IPS-NIHi7 (cell line): ENCODE results near the gene RNASE2.
"Not testable (repeated sequence)": the region's sequence is repeated elsewhere in the genome, so short reads cannot be mapped to it uniquely, and the experiment has no call there.

ENCODE experiments used
- DNase-seq: peaks from one replicate; pipeline ENCODE4 v3.0.0; 2012; ENCODE audit warnings: mixed read lengths; ENCODE audit errors: extremely low spot score

Gene RNASE2

DNA sequence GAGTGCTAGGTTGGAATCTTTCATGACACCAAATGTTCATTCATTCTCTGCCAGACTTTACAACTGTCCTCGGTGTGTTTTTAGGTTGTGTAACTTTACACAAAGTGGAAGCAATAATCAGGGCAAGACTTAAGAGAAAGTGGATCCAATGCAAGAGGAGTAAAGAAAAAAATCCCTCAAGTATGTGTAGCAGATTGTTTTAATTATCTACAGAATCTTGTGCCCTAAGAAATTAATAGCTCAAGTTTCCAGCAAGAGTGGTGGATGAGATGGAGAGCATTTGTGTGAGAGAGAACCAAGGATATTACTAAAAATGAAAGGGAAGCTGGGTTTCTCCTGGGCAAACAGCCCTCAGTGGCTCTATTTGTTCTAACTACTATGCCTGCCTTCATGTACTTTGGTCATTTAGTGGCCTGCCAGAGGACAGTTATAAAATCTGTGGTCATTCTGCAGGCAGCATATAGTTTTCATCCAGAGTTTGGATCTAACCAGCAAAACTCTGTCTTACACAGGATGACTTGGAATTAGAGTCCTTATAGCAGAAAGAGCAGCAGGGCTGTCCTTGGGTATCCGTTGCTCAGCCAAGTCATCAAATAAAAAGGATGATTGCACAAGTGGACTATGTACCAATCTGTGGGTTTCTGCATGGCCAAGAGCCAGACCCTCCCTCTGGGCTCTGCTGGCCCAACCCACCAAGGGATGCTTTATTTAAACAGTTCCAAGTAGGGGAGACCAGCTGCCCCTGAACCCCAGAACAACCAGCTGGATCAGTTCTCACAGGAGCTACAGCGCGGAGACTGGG lies at the start of gene RNASE2:
TSS of gene RNASE2 (plus strand) at position 752 of the 802 bp plus-strand sequence. CDS start 285 bp downstream, outside the sequence.
- not testable (repeated sequence) for DNase-seq

DNA sequence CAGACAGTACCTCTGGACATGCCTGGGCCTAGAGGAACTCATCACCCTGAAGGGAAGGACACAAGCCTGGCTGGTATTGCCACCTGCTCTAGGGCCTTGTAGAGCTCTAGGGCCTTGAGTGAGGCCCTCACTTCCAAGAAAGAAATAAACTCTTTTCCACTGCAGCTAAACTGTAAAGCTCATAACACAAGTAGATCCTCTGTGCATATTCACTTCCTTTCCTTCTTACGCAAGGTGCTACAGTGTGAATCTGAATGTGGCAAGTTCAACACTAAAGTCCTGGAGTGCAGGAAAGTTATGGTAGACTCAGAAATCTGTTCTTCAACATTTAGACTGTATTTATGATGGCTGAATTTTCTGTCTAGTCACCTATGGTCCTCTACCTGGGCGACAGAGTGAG lies 49.6 kb upstream of the RNASE2 start:
- DNase-seq, result no peak

DNA sequence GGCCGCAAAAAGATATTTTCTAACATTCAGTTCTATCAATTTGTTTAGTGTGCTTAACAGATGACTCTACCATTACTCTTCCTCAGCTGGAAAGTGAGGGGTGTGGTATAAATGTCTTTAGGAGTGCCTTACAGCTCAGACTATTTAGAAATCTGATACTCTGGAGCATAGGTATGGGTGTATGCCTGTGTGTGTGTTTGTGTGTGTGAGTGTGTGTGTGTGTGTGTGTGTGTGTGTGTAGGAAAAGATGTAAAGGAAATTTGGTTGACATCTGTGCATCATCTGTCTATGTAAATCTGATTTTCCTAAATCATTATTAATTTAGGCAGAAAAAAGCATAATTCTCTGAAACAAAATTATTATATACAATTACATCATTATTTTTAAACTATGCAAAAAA lies 48.1 kb upstream of the RNASE2 start:
- no peak for DNase-seq

DNA sequence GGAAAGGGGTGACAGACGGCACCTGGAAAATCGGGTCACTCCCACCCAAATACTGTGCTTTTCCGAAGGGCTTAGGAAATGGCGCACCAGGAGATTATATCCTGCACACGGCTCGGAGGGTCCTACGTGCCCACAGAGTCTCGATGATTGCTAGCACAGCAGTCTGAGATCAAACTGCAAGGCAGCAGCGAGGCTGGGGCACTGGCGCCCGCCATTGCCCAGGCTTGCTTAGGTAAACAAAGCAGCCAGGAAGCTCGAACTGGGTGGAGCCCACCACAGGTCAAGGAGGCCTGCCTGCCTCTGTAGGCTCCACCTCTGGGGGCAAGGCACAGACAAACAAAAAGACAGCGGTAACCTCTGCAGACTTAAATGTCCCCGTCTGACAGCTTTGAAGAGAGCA lies 44.5 kb upstream of the RNASE2 start:
- not testable (repeated sequence) for DNase-seq

DNA sequence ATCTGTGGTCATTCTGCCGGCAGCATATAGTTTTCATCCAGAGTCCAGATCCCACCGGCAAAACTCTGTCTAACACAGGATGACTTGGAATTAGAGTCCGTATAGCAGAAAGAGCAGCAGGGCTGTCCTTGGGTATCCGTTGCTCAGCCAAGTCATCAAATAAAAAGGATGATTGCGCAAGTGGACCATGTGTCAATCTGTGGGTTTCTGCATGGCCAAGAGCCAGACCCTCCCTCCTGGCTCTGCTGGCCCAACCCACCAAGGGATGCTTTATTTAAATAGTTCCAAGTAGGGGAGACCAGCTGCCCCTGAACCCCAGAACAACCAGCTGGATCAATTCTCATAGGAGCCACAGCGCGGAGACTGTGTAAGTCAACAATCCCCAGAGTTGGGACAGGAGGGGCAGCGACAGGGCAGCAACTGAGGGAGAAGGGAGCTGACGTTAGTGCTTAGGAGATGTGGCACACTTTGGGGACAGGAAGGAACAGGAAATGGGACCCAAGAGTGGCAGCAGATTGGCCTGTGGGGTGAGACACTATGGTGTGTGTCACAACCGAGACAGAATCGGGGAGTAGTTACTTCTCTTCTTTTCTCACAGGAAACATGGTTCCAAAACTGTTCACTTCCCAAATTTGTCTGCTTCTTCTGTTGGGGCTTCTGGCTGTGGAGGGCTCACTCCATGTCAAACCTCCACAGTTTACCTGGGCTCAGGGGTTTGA lies 36.1 kb upstream of the RNASE2 start:
- not testable (repeated sequence) for DNase-seq

DNA sequence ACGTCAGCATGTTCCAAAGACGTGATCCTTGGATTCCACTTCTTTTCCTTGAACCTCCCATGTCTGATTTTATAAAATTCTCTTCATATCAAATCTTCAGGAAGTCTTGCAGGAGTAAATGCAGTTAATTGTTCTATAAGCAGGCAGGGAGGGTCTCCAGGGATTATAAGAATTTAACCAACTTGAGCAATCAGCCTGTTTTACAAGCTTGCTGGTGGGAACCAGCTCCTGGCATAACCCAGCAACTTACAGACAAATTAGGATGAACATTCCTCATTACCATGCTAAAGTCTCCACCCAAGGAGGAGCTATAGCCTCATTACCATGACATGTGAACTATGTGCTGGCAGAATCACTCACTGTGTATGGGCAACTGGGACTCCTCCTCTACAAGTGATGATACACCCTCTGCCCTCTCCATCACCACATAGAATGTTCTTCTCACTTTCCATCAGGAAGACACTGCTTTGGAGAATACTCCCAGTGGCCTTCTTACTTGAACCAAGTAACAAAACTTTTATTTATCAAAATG lies 31.5 kb upstream of the RNASE2 start:
- not testable (repeated sequence) for DNase-seq

DNA sequence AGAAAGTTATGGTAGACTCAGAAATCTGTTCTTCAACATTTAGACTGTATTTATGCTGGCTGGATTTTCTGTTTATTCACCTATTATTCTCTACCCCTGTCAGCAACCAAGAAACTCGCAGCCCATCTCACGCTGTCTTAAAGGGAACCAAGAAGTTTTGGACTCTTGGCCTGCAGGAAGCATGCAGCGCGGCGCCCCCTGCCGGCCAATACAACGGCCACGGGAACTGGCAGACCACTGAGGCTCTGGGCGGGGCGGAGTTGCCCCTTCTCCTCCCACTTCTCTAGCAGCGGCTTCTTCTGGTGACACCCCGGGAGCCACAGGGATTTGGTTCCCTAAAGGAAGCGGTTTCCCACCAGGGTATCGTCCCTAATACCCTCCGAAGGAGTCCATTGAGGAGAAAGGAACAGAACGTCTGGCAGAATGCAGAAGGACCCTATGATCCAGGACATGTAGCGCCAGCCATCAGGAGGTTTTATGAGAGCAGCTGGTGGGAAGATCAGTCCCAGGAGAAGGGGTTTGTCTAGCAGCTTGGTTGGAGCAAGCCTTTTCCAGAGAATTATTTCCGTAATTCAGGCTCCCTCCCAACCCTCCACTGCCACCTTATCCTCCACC lies 21.0 kb upstream of the RNASE2 start:
- peak; percentile 94 for DNase-seq

DNA sequence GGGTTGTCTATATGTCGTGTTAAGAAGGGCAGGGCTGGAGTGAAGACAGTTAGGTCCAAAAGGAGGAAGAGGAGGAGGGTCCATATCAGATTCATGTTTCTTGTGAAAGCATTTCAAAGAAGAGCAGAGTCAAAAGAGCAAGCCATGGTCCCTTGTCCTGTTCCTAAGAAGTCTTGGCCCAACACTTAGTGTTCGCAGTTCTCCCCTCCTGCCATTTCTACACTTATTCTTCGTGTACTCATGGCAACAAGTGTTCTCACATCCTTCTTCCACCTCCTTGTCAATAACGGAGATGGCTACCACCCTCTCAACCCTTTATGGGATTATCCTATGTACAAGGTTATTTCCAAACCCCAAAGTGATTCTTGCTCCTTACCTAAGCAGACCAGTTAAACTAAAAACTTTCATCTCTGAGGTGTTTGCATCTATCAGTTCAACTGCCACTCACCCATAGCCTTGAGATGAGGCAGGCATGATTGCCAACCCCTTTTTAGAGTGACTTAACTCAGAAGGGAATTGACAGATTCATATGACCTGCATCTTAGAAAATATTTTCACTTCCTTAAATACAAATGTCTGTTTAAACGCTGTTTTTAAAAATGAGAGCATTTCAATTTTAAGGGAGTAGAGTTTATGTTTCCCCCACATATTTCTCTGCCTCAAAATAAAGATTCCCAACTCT lies 19.8 kb upstream of the RNASE2 start:
- DNase-seq, result no peak

DNA sequence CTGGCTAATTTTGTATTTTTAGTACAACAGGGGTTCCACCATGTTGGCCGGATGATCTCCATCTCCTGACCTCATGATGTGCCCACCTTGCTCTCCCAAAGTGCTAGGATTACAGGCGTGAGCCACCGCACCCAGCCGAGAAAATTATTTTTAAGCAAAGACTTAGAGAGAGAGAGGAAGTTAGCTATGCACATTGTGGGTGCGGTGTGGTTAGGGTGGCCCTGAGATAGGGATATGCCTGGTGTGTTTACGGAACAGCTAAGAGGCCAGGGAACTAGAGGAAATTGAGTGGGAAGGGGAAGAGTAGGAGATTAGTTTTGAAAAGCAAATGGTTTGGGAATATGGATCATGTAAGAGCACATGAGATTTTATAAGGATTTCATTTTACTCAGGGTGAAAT lies 10.1 kb upstream of the RNASE2 start:
- DNase-seq, result not testable (repeated sequence)

DNA sequence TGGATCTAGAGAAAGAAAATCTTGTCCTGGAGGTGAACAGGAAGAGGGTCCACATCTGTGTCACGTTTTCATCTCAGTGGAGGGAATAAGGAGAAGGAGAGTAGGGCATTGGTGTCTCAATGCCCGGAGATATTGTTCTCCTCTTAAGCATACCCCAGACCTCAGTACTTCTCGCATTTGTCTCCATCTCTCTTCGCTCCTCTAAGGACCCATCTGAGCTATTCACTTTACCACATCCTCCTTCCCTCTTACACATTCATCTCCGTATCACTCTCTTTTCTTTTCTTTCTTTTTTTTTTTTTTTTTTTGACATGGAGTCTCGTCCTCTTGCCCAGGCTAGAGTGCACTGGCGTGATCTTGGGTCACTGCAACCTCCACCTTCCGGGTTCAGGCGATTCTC lies 8.6 kb upstream of the RNASE2 start:
- DNase-seq, result not testable (repeated sequence)

DNA sequence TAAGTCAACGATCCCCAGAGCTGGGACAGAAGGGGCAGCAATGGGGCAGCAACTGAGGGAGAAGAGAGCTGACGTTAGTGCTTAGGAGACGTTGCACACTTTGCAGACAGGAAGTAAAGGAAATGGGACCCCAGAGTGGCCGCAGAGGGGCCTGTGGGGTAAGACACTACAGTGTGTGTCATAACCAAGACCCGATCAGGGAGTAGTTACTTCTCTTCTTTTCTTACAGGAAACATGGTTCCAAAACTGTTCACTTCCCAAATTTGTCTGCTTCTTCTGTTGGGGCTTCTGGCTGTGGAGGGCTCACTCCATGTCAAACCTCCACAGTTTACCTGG lies 219 bp downstream of the RNASE2 start:
- not testable (repeated sequence) for DNase-seq

DNA sequence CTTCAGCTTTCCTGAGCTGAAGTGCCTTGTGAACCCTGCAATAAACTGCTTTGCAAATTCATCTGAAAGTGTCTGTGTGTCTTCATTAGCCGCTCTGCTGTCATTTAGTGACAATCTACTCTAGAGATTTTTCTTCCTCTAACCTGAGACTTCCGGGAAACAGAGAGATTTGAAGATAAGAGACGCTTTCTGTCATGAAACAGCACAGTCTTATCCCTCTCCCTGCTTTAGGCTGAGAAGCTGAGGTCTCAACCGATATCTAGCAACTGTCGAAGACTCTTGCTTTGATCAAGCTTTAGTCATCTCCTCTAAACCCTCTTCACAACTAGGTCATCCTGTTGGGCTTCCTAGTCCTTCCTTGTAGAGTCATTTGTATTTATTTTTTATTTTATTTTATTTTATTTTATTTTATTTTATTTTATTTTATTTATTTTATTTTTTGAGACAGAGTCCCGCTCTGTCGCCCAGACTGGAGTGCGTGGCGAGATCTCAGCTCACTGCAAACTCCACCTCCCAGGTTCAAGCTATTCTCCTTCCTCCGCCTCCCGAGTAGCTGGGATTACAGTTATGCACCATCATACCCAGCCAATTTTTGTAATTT lies 1.2 kb downstream of the RNASE2 start:
- DNase-seq, result no peak

DNA sequence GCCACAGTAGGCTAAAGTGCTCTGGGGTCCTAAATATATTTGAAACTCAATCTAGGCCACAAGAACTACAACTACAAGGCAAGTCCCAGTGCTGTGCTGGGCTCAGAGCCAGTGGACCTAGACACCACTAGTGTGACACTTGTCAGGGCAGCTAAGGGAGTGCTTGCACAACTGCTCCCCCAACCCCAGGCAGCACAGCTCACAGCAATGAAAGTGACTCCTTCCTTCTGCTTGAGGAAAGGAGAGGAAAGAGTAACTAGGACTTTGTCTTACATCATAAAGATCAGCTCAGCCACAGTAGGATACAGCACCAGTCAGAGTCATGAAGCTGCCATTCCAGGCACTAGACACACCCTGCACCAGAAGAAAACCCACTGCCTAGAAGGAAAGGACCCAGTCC lies 3.7 kb downstream of the RNASE2 start:
- not testable (repeated sequence) for DNase-seq

DNA sequence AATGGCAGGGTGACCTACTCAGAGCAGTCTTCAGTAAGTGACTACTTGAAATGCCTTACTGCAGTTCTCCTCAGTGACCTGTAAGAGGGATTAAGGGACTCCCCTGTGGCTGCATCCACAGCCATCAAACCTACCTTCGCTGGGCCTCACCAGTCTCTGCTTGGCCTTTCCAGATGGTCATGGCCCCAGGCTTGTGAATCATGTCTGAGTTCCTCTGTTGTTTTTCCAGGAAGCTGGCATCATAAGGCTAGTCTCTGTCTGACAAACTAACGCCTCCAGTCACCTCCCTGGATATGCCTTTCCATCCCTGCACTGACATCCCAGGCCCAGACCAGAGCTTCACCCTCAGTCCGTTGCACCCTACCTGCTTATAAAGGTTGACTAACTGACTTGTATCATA lies 14.0 kb downstream of the RNASE2 start:
- no peak for DNase-seq

DNA sequence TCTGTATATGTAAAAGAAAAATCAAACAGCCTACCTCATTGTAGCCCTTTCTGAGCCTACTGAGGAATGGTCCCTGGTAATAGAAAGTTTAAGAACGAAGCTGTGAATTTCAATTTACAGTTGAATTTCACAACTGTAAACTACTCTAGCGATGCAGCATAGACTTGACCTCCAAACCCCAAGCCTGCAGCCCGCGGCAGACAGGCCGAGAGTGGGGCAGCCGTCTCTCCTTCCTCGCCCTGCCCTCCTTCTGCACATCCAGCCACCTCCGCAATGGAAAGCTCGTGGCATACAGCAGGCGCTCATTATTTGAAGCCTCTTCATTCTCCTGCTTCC lies 15.3 kb downstream of the RNASE2 start:
- no peak for DNase-seq

DNA sequence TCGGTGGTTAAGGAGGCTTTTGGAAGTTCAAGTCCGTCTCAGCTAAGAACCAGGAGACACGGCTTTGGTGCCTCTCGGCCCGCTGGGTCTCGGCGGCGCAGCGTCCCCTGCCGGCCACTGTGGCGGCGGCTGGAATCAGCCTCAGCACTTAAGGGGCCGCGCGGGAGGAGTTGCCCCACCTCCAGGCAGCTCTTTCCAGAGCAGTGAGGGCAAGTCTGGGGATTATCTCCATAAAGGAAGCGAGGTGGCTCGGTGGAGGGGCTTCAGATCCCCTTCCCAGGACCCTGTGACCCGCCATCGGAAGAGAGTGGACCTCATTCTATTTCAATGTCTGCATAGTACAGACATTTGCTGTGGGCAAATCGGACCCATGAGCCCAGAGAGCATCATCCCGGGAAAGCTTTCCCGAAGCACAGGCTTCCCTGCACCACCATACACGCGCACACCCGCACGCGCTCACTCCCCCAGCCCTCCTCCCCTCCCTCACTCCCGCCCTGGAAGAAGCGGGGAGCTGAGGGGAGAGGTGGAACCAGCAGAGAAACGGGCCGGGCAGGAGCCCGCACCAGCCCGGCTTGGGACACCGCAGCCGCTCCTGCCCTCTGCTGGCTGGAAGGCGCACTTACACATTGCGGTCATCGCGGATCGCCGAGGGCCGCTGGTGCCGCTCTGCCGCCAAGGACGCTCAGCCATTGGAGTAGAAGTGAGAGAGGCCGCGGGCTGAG lies 15.9 kb downstream of the RNASE2 start:
- DNase-seq, result peak; percentile 92

DNA sequence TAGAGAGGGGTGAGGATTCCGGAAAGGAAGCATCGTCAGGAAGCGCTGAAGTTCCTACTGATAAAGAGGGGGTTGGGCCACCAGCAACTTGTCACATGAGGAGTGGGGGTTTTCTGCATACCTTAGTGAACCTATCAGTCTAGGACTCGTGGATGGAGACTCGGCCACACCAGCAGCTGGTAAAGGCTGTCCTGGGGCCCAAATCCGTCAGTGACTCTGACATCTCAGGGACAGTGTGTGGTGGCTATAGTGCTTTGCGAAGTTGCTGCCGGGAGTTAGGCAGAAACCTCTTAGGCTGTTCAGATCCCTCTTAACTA lies 16.4 kb downstream of the RNASE2 start:
- DNase-seq, result no peak

DNA sequence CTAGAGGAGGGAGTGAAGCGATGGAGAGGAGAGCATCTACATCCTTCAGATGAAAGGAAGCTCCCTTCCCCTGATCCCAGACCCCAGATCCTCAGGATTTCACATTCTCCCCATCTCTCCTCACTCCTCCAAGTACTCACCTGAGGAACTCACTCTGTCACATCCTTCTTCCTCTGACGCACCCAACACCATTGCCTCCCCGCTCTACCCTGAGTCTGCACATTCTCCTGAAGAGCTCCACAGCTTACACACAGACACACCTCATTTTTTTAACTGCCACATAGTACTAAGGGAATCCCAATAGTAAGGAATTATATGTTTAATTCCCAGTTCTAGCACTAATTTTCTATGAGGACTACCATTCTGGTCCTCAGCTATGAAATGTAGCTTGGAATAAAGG lies 18.2 kb downstream of the RNASE2 start:
- no peak for DNase-seq

DNA sequence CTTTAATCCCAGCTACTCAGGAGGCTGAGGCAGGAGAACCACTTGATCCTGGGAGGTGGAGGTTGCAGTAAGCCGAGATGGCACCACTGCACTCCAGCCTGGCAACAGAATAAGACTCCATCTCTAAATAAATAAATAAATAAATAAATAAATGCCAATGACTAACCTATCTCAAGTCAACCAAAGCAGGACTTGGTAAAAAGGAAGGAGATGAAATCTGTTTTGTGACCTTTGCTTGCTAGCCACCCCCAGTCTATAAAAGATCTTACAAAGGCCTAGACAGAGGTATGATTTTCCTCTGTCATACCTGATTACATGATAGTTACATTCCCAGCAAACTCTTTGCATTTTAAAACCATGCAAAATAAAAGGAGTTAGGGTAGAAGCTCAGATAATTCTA lies 21.0 kb downstream of the RNASE2 start:
- no peak for DNase-seq

DNA sequence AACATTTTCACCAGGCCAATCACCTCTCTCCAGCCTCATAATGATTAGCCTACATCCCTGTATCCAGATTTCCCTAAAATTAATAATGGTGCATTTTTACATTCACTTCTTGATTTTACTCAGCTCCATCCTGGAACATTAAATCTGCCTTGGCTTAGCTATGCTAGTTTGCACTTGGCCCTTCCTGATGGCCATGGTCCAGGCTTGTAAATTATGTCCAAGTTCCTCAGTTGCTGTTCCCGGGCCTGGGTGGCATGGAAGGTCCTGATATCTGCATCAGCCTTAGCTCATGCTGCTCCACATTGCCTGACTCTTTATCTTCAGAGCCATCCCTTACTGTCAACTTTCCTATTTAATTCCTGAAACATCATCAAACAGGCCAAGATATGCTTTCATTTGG lies 23.4 kb downstream of the RNASE2 start:
- no peak for DNase-seq

DNA sequence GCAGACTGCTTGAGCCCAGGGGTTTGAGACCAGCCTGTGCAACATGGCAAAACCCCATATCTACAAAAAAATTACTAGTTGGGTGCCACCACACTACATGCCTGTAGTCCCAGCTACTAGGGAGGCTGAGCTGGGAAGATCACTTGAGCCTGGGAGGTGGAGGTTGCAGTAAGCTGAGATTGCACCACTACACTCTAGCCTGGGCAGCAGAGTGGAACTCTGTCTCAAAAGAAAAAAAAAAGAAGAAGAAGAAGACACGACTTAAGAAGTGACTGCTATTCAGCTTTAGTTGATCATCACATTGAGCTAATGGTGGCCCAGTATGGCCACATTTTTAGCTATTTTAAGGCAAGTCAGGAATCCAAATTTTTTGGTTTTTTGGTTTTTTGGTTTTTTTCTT lies 25.6 kb downstream of the RNASE2 start:
- DNase-seq, result no peak
